Stimulated activated naive CD8-positive, alpha-beta T cell treated with anti-CD3 and anti-CD28 coated beads, Interleukin-15, amount 100 ng/mL, for 72 hours (primary cell): Measurements from ENCODE around the gene NADK.

Source experiments
- ATAC-seq: fragments of 150-1000 bp; cut with Tn5 transposase; 2 replicates; pipeline ENCODE4 v1.10.0; 2021; ENCODE audit warnings: mild to moderate bottlenecking, moderate library complexity
- DNase-seq, 2 donors: peaks; one replicate each; pipeline ENCODE4 v3.0.0; 2021 to 2022
- H3K27ac Mint-ChIP-seq, 2 donors: one replicate each; pipeline ENCODE4 v1.8.0; 2022; ENCODE audit warnings: mild to moderate bottlenecking in 2 of 2, mixed read lengths in 2 of 2, moderate library complexity in 2 of 2
- H3K27me3 Mint-ChIP-seq: one replicate; pipeline ENCODE4 v1.8.0; 2022; ENCODE audit warnings: mixed read lengths
- H3K4me1 Mint-ChIP-seq: one replicate; pipeline ENCODE4 v1.8.0; 2022; ENCODE audit warnings: mild to moderate bottlenecking, mixed read lengths
- H3K4me3 Mint-ChIP-seq, 2 donors: one replicate each; pipeline ENCODE4 v1.8.0; 2022; ENCODE audit warnings: mild to moderate bottlenecking in 2 of 2, mixed read lengths in 2 of 2, moderate library complexity in 1 of 2
- H3K9me3 Mint-ChIP-seq, 2 donors: one replicate each; pipeline ENCODE4 v1.8.0; 2022; ENCODE audit warnings: mixed read lengths in 2 of 2

The NADK gene

GRCh38 chr1:1779320-1779675 is 1.0 kb upstream of the NADK start:
- Mint-ChIP-seq H3K27ac (peak overlapping the region in 1 of 2 donors; percentile 87), H3K9me3 (no peaks in the 10 kb centered on the region), H3K4me3 (peak overlapping the region; percentile 69 to 81), H3K27me3 (no peaks in the 10 kb centered on the region), H3K4me1 (peaks cover 81% of the 10 kb centered on the region)
- DNase-seq (no peak), ATAC-seq (no peak)

DNA sequence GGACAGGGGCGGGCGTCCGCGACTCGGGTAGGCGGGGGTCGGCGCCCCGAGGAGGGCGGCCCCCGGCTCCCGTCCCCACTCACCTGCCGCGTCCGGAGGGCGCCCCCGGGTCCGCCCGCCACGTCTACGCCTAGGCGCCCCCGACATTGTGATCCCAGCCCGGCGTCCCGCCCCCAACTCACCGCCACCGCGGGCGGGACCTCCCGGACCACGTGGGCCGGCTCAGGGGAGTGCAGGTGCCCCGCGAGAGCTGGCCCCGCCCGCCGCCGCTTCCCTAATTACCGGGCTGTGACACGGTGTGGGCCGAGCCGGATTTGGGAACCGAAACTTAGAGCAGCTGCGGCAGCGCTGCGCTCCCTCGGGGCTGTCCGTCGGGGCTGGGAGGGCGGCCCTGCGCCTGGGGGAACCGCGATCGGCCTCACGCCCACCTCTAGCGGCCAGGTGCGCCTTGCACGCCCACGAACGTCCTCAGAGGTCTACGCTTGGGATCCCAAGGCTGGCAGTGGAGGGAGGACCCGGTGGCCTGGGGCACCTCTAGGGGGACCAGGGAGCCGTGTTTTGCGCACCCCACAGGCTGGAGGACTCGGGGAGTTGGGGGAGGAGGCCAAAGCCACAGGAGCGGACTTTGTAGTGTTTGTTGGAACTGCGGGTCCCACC is 521 bp upstream of the NADK start:
- peaks cover 80% of the 10 kb centered on the region for H3K4me1 Mint-ChIP-seq
- no peaks in the 10 kb centered on the region for H3K27me3 Mint-ChIP-seq
- DNase-seq (peak; percentile 76 to 86), ATAC-seq (peak; percentile 76)
- H3K4me3 Mint-ChIP-seq, result peak overlapping the region; percentile 69 to 81
- no peaks in the 10 kb centered on the region for H3K9me3 Mint-ChIP-seq
- H3K27ac Mint-ChIP-seq, result peak overlapping the region; percentile 13 to 87

DNA sequence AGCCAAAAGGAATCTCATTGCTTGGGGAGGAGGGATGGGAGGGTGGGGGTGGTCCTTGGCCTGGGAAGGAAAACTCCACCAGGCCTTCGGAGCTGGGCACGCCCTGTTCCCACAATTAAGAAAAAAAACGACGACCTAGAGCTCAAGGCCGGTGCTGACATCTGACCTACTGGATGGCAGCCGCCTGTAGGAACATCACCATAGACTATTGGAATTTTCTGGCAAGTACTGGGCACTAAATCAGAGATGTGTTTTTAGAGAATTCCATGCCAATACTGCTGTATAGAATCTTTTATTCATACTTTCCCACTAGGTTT is 729 bp downstream of the NADK start:
- Mint-ChIP-seq H3K27me3 (no peaks in the 10 kb centered on the region), H3K9me3 (no peaks in the 10 kb centered on the region), H3K4me1 (peaks cover 67% of the 10 kb centered on the region), H3K4me3 (peak overlapping the region; percentile 76 to 82), H3K27ac (peak overlapping the region; percentile 89 to 90)
- DNase-seq (no peak), ATAC-seq (no peak)

- Mint-ChIP-seq H3K27me3 (no peaks in the 10 kb centered on the region), H3K4me3 (peak overlapping the region; percentile 76 to 82), H3K4me1 (peaks cover 61% of the 10 kb centered on the region), H3K9me3 (no peaks in the 10 kb centered on the region), H3K27ac (peak overlapping the region; percentile 89 to 90)
- ATAC-seq (no peak), DNase-seq (no peak)
These were observed 1.3 kb downstream of the NADK start for GRCh38 chr1:1776672-1777582.

DNA sequence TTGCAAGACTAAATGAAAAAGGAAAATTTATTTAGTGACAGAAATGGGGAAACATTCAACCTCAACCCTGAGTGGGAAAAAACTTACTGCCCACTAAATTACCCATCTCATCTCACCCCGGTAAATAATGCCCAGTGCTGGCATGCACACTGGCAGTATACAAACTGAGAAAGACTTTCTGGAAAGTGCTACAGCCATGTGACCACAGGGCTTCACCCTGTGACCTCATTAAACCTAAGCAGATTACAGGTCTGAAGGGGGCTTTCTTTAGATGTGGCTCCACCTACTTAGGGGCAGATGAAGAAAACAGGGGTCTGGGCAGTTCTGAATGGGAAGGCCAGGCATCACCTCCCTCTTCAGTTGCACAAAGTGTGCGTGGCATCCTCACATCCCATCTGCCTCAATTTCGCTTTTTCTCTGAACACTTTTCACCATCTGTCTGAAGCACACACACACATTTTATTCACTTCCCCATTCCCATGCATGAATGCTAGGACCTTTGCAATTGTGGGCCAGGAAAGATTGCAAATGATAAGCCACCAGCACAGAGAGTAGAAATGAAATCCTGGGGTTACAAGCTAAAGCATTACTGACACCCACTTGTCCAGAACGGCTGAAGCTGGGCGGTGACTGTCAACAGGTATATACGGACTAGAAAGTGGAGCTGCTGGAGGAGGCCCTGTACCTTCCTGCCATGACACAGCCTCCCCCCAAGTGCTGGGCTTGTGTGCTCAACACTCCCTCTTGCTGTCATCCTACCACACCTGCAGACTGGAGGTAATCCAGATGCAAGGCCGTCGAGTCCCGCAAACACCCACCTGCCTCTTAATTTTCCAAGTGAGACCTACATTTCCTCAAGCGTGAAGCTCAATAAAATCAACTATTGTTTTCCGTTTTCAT is 2.7 kb downstream of the NADK start:
- DNase-seq (no peak), ATAC-seq (no peak)
- no peaks in the 10 kb centered on the region for H3K27me3 Mint-ChIP-seq
- H3K9me3 Mint-ChIP-seq, result peaks cover 0 to 6% of the 10 kb centered on the region in 2 donors
- peak overlapping the region; percentile 43 to 76 for H3K4me3 Mint-ChIP-seq
- H3K27ac Mint-ChIP-seq, result peak overlapping the region; percentile 47 to 78
- H3K4me1 Mint-ChIP-seq, result peaks cover 48% of the 10 kb centered on the region

GRCh38 chr1:1773874-1774273 is 4.4 kb downstream of the NADK start:
- no peak overlapping the region for H3K27ac Mint-ChIP-seq
- no peak for ATAC-seq
- H3K9me3 Mint-ChIP-seq, result peaks cover 4 to 6% of the 10 kb centered on the region in 2 donors
- no peak for DNase-seq
- H3K4me1 Mint-ChIP-seq, result peaks cover 31% of the 10 kb centered on the region
- no peaks in the 10 kb centered on the region for H3K27me3 Mint-ChIP-seq
- no peak overlapping the region for H3K4me3 Mint-ChIP-seq

GRCh38 chr1:1771096-1771495 is 7.2 kb downstream of the NADK start:
- ATAC-seq (no peak), DNase-seq (no peak)
- H3K4me1 Mint-ChIP-seq, result peaks cover 19% of the 10 kb centered on the region
- H3K27ac Mint-ChIP-seq, result no peak overlapping the region
- H3K9me3 Mint-ChIP-seq, result peaks cover 4 to 6% of the 10 kb centered on the region in 2 donors
- H3K27me3 Mint-ChIP-seq, result no peaks in the 10 kb centered on the region
- H3K4me3 Mint-ChIP-seq, result no peak overlapping the region

DNA sequence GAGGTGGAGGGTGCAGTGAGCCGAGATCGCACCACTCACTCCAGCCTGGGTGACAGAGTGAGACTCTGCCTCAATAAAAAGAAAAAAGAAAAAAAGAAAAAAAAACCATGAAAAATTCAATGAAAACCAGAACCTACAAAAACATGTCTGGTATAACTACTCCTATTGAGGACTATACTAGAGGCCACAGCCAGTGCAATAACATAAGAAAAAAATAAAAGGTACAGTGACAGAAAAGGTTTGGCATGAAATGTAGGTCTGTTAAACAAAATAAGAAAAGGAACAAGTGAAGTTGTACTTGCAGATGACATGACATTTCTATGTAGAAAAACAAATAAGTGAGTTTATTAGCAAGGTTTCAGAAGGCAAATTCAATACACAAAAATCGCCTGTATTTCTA is 8.2 kb downstream of the NADK start:
- Mint-ChIP-seq H3K9me3 (peaks cover 4 to 6% of the 10 kb centered on the region in 2 donors), H3K4me1 (peaks cover 9% of the 10 kb centered on the region), H3K27me3 (no peaks in the 10 kb centered on the region), H3K4me3 (no peak overlapping the region), H3K27ac (no peak overlapping the region)
- DNase-seq, result no peak
- ATAC-seq, result no peak

GRCh38 chr1:1768249-1768992 is 9.8 kb downstream of the NADK start:
- Mint-ChIP-seq H3K4me1 (peaks cover 5% of the 10 kb centered on the region), H3K9me3 (peaks cover 4 to 6% of the 10 kb centered on the region in 2 donors), H3K4me3 (no peak overlapping the region), H3K27ac (peak overlapping the region in 1 of 2 donors; percentile 52), H3K27me3 (no peaks in the 10 kb centered on the region)
- no peak for ATAC-seq
- DNase-seq, result no peak

- no peak overlapping the region for H3K27ac Mint-ChIP-seq
- H3K4me1 Mint-ChIP-seq, result peaks cover 9% of the 10 kb centered on the region
- H3K27me3 Mint-ChIP-seq, result no peaks in the 10 kb centered on the region
- H3K9me3 Mint-ChIP-seq, result peaks cover 0 to under 1% of the 10 kb centered on the region in 2 donors
- H3K4me3 Mint-ChIP-seq, result no peak overlapping the region
- ATAC-seq, result no peak
- no peak for DNase-seq
These were observed 13.3 kb downstream of the NADK start for GRCh38 chr1:1764876-1765470.

DNA sequence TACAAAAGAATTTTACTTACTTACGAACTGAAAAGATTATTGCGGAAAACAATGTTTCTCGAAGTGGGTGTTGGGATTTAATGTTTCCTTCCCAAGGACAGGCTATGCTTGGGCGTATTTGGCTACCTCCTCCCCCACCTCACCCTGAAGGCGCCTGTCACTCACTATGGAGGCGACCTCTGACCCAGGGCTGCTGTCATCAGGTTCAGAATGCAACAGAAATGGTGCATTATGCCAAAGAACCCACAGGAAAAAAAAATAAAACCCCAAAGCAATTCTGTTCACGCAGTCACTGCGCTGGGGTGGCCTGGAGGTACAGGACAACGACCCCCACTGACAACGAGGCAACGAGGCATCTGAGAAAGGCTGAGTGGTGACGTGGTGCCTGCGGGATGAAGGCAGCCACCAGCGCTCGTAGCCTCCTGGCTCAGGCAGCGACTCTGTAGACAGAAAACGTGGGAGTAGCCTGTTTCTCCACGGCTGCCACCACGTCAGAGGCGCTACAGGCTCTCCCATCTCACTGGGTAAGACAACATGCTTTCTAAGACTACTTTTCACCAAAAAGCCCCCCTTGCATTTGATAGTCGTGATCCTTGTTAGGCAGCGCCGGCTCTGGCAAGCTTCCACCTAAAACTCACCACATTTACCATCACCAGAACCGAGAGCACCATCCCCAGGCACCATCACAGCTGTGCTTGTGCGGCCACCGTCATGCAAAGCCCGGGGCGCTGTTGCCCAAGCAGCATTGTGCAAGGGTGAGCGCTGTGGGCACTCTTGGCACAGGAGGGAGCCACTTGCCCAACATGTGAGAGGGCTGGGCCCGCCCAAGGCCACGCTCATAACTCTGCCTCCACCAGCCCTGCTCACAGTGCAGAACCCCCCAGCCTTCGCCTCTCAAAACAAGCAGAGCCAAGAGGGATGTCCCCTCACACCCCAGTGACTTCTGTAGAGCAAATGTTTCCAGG is 14.3 kb downstream of the NADK start:
- Mint-ChIP-seq H3K9me3 (no peaks in the 10 kb centered on the region), H3K4me3 (no peak overlapping the region), H3K27me3 (no peaks in the 10 kb centered on the region), H3K27ac (peak overlapping the region in 1 of 2 donors; percentile 93), H3K4me1 (peaks cover 15% of the 10 kb centered on the region)
- DNase-seq, result no peak
- ATAC-seq, result peak; percentile 68

- DNase-seq (no peak), ATAC-seq (no peak)
- Mint-ChIP-seq H3K4me1 (peaks cover 10% of the 10 kb centered on the region), H3K27me3 (no peaks in the 10 kb centered on the region), H3K9me3 (no peaks in the 10 kb centered on the region), H3K4me3 (no peak overlapping the region), H3K27ac (peak overlapping the region in 1 of 2 donors; percentile 42)
These were observed 16.5 kb downstream of the NADK start for GRCh38 chr1:1761504-1762376.

DNA sequence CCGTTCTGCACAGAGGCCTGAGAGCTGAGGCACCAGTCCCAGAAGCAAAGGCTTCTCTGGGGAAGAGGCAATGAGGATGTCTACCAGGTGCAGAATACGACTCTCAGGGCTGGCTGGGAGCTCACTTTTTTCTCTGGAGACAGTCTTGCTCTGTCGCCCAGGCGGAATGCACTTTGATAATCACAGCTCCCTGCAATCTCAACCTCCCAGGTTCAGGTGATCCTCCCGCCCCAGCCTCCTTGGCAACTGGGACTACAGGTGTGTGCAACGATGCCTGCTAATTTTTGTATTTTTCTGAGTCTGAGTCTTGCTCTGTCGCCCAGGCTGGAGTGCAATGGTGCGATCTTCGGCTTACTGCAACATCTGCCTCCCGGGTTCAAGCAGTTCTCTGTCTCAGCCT is 17.6 kb downstream of the NADK start:
- Mint-ChIP-seq H3K4me3 (no peak overlapping the region), H3K9me3 (no peaks in the 10 kb centered on the region), H3K27ac (no peak overlapping the region), H3K27me3 (no peaks in the 10 kb centered on the region), H3K4me1 (peaks cover 10% of the 10 kb centered on the region)
- DNase-seq (no peak), ATAC-seq (no peak)
